RWPE1 (cell line): Measurements from ENCODE around the gene DEGS2.

Experiments
- CTCF ChIA-PET: fragments of 350-600 bp; sonication (Branson Sonifier 250); formaldehyde crosslinking; extraction: SDS; loops from one replicate; lab custom pipeline; 2021; lab: Yijun Ruan, JAX
- POLR2A ChIA-PET: fragments of 400-600 bp; formaldehyde crosslinking; extraction: SDS; loops from one replicate; lab custom pipeline; 2020; ENCODE audit warnings: antibody characterized with exemption; ENCODE audit not compliant: low non-redundant PET; lab: Yijun Ruan, JAX
- DNase-seq: peaks from one replicate; pipeline ENCODE4 v3.0.0; 2012; ENCODE audit warnings: low spot score
- H3K27ac ChIP-seq: fragments of 450-650 bp; 2 replicates; pipeline ENCODE4 v1.5.1; 2017
- TF ChIP-seq, protein P1 (sequence below): fragments of 450-650 bp; conservative IDR thresholded peaks from 2 replicates; pipeline ENCODE4 v1.5.1; 2017; ENCODE audit warnings: low read depth, mild to moderate bottlenecking

DEGS2 gene

DNA sequence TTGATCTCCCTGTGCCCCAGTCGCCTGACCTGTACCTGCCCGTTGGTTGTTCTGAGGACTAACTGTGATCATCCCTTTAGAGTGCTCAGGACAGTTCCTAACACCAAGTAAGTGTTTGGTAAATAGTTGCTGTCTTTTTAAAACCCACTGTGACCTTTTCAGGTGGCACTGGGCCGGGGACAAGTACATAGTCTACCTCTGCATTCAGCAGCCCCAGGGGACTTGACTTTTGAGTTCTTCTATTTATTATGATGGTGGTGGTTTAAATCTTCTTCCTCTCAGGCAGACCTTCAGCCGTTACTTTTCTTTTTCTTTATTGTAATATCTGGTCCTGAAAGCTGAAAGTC, 55.5 kb downstream of the DEGS2 start:
- TF ChIP-seq, protein P1, sequence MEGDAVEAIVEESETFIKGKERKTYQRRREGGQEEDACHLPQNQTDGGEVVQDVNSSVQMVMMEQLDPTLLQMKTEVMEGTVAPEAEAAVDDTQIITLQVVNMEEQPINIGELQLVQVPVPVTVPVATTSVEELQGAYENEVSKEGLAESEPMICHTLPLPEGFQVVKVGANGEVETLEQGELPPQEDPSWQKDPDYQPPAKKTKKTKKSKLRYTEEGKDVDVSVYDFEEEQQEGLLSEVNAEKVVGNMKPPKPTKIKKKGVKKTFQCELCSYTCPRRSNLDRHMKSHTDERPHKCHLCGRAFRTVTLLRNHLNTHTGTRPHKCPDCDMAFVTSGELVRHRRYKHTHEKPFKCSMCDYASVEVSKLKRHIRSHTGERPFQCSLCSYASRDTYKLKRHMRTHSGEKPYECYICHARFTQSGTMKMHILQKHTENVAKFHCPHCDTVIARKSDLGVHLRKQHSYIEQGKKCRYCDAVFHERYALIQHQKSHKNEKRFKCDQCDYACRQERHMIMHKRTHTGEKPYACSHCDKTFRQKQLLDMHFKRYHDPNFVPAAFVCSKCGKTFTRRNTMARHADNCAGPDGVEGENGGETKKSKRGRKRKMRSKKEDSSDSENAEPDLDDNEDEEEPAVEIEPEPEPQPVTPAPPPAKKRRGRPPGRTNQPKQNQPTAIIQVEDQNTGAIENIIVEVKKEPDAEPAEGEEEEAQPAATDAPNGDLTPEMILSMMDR = no peak
- ChIA-PET POLR2A (no interaction called here), CTCF (interaction anchor here (2.4 kb wide), 1 partner anchor 121 kb away, joined by 5 read pairs; no protein-coding TSS in a partner anchor)
- no peak for DNase-seq
- H3K27ac ChIP-seq = peak overlapping the region; percentile 35

DNA sequence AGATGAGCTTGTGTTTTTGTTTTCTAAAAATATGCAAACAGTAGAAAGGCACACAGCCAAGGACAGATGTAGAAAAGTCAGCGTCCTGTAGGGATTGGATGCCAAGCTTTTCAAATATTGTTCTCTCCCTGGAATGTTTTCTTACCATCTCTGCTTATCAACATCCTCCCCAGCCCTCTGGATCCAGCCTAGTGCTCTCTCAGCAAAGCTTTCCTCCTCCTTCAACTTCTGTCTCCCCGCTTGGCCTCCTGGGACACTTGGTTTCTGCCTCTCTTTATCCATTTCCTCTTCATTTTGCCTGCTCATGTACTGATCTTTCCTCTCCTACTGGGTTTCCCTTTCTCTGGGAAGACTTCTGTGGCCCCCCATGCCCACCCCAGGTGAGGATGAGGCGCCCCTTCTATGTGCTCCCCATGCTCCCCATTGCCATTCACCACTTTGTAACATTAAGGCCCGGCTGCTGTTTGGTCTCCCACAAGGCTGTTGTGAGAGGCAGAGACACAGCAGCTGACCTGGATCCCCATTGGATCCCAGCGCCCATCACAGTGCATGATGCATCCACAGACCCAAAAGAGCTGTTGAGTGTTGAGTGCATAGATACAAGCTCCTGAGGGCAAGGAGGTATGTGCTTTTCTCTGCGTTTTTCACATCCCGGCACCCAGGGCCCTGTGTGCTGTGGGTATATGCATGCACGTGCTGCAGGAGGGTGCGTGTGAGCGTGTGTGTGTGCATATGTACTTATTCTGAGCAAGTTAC, 56.0 kb downstream of the DEGS2 start:
- POLR2A ChIA-PET = no interaction called here

DNA sequence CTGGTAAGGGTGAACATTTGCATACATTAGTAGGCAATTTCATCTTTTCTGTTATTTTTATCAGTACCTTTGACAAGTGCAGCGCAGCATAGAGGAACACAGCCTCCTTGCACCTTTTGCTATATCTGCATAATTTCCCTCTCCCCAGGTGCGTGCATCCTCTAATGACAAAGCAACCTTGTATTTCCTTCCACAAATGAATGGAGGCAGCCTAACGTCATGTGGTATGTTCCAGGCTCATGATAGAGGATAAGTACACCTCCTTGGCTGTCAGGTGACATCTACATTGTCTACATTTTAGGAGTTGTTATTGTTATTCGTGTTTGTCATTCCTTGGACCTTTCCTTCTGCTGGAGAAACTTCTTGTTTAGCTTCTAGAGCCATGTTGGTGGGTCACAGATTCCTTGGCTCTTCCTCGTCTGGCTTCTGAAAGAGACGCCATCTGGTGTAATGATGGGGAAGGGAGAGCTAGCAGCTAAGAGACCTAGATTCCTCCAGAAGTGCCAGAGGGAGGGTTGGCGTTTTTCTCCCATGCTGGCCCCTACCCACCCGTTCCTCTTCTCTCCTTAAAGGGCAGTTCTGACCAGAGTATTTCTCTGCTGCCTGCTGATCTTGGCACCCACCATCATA, 57.2 kb downstream of the DEGS2 start:
- POLR2A ChIA-PET = interaction anchor here (0.6 kb wide), 1 partner anchor 49 kb away, joined by 3 read pairs; no protein-coding TSS in a partner anchor
- CTCF ChIA-PET = interaction anchor here (0.6 kb wide), 1 partner anchor 30 kb away, joined by 3 read pairs; no protein-coding TSS in a partner anchor
- TF ChIP-seq, protein P1 = no peak
- no peak overlapping the region for H3K27ac ChIP-seq
- no peak for DNase-seq

More for the DNA sequence above, 56.0 kb downstream of the DEGS2 start:
- CTCF ChIA-PET = no interaction called here
- no peak for DNase-seq
- TF ChIP-seq, protein P1 = no peak
- peak overlapping the region; percentile 35 for H3K27ac ChIP-seq

DNA sequence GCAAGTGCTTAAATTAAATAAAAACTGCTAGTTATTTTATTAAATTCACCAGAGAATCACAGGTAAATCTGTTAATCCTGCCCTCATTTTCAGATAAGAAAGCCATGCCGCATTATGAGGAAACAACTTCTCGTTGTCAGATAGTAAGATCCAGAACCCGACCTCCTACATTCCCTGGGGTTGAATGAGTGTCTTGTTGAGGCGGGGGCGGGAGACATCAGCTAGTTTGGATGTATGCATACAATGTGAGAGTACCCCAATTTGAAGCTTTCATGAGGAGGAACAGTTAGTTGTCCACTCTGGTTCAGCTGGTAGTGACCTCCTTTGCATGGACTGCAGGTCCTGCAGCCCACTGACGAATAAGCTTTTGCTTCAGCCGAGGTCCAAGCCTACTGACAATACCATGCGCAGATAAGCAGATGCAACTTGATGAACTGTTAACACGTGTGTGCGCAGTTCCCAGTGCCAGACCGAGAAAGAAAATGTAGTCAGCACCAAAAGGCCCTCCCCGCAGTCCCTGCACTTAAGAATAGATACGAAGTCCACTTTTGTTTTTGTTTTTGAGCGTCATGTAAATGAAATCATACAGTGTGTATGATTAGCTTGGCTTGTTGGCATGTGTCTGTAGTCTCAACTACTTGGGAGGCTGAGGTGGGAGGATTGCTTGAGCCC, 59.3 kb downstream of the DEGS2 start:
- ChIA-PET CTCF (interaction anchor here (0.7 to 0.8 kb wide), 2 partner anchors 32 to 201 kb away, joined by 3 read pairs; no protein-coding TSS in a partner anchor), POLR2A (no interaction called here)
- no peak for DNase-seq
- no peak overlapping the region for H3K27ac ChIP-seq
- TF ChIP-seq, protein P1 = no peak

DNA sequence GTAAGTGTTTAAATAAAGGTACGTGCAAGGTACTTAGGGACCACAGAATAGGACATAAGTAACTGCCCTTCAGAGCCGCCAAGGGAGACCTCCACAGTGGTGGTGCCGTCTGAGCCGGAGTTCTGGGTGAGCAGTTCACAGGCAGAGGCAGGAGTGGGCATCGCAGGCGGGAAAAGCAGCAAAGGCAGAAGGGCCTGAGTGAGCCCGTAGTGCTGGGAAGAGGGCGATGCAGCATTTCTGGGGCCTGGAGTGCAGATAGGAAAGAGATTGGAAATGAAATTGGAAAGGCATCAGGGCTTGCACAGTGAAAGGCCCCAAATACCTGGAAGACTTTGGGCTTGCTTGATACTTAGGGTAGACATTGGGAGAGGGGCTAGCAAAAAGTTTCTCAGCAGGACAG, 61.3 kb downstream of the DEGS2 start:
- TF ChIP-seq, protein P1 = no peak
- ChIA-PET POLR2A (no interaction called here), CTCF (no interaction called here)

DNA sequence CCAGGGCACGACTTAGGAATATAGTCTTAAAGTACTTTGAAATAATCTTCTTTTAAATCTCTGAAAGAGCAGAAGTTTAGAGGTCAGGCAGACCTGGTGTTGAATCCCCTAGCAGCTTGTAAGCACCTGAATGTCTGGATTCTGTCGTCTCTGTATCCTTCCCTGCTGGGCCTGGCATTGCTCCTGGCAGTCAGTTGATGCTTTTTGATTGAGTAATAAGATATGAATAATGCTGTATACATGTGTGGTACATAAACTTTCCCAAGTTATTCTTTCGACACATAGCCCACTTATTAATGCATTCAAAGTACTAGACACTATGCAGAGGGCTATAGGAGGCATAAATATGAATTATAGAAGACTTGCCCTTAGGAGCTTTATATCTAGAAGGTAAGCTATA, 62.8 kb downstream of the DEGS2 start:
- TF ChIP-seq, protein P1 = no peak
- DNase-seq = peak; percentile 48
- POLR2A ChIA-PET = no interaction called here
- H3K27ac ChIP-seq = peak overlapping the region; percentile 55; the same call in 1 of the 2 replicates
- CTCF ChIA-PET = interaction anchor here (0.6 to 1.8 kb wide), 3 partner anchors 12 to 280 kb away, joined by 4 to 14 read pairs (median 5); no protein-coding TSS in a partner anchor

More for the DNA sequence above, 61.3 kb downstream of the DEGS2 start:
- peak overlapping the region; percentile 33; the same call in 1 of the 2 replicates for H3K27ac ChIP-seq
- no peak for DNase-seq
